ENCODE measurements around the gene TVP23A. TPM values are rescaled to one million over a fixed set of nuclear protein-coding genes. Genes with fewer than 3 reads are reported as not detected.

TVP23A gene
- total RNA-seq, 1 experiment from 2014 or later: 3.1 TPM

DNA sequence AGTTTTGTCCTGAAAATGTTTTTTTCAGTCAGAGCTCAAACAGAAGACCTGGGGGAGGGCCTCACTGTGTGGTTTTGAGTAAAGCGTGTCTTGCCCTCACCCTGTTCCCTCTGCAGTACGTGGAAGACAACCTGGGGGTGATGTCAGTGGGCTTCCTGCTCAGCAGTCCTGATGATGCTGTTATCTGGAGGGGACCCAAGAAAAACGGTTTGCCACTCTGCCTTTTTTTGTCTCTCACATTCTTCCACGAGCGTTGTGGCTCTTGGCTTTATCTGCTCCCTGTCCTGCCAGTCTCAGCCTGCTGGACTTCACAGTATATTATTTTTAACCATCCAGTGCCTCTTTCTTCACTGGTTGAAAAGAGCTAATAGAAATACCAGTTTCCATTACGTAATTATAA lies 62.0 kb downstream of the TVP23A start:
- no peak overlapping the region for H2BK15ac ChIP-seq (ENCODE audit: low read depth, low read length)
- no peak overlapping the region for H4K5ac ChIP-seq (ENCODE audit: insufficient read length, low read depth, low read length)
- H3K9ac ChIP-seq (ENCODE audit: extremely low read depth, insufficient read length, low read length): no peak overlapping the region
- H3K27me3 ChIP-seq (ENCODE audit: insufficient read depth, low read length): no peaks in the 10 kb centered on the region
- no peak overlapping the region for H2BK20ac ChIP-seq (ENCODE audit: low read depth, low read length, poor library complexity, severe bottlenecking)
- no peak overlapping the region for H2BK12ac ChIP-seq (ENCODE audit: insufficient read length, low read depth, low read length)
- H2AFZ ChIP-seq (ENCODE audit: low read length): no peak overlapping the region
- no peaks in the 10 kb centered on the region for H3K9me3 ChIP-seq (ENCODE audit: control insufficient read depth, low read depth, low read length)
- WGBS (ENCODE audit: extremely low coverage, insufficient read length, low lambda C conversion rate): no CpG with 5 or more reads among the region's 6 CpGs
- DNase-seq: no peak
- no peak overlapping the region for H4K8ac ChIP-seq (replicated peaks; ENCODE audit: insufficient read length, low read depth, low read length)
- no peaks in the 10 kb centered on the region for H4K20me1 ChIP-seq (ENCODE audit: control insufficient read depth, insufficient read depth, insufficient read length)
- H3K4ac ChIP-seq (ENCODE audit: low read depth, low read length): no peak overlapping the region
- H3K27ac ChIP-seq (ENCODE audit: insufficient read length, low read depth, low read length): no peak overlapping the region
- no peak overlapping the region for H3K56ac ChIP-seq (ENCODE audit: insufficient read length, low read depth, low read length)
- H3K14ac ChIP-seq (ENCODE audit: insufficient read depth, low read length): no peak overlapping the region
- Mint-ChIP-seq H3K27ac (no peak overlapping the region), H3K4me3 (no peak overlapping the region), H3K4me1 (no peaks in the 10 kb centered on the region), H3K9me3 (no peaks in the 10 kb centered on the region), H3K27me3 (ENCODE audit: low read depth) (no peaks in the 10 kb centered on the region), H3K36me3 (ENCODE audit: insufficient read depth in 1 of 3, low read depth in 3 of 3) (peaks cover 14 to 70% (median 30%) of the 10 kb centered on the region in 3 experiments; a peak in 6 of 7 replicates)
- TF ChIP-seq, protein P1, sequence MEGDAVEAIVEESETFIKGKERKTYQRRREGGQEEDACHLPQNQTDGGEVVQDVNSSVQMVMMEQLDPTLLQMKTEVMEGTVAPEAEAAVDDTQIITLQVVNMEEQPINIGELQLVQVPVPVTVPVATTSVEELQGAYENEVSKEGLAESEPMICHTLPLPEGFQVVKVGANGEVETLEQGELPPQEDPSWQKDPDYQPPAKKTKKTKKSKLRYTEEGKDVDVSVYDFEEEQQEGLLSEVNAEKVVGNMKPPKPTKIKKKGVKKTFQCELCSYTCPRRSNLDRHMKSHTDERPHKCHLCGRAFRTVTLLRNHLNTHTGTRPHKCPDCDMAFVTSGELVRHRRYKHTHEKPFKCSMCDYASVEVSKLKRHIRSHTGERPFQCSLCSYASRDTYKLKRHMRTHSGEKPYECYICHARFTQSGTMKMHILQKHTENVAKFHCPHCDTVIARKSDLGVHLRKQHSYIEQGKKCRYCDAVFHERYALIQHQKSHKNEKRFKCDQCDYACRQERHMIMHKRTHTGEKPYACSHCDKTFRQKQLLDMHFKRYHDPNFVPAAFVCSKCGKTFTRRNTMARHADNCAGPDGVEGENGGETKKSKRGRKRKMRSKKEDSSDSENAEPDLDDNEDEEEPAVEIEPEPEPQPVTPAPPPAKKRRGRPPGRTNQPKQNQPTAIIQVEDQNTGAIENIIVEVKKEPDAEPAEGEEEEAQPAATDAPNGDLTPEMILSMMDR (conservative IDR thresholded peaks at IDR 0.05): no peak
- no peak overlapping the region for H3K18ac ChIP-seq (ENCODE audit: insufficient read length, low read depth, low read length)
- no peak overlapping the region for H2BK120ac ChIP-seq (ENCODE audit: low read depth, low read length, poor library complexity, severe bottlenecking)
- H3K4me1 ChIP-seq (ENCODE audit: insufficient read depth, low read length): no peaks in the 10 kb centered on the region
- no peak overlapping the region for H3T11ph ChIP-seq (ENCODE audit: low read length)
- H2AK5ac ChIP-seq (ENCODE audit: insufficient read length, low read length): no peak overlapping the region
- H3K79me1 ChIP-seq (ENCODE audit: insufficient read depth, low read depth, low read length, poor library complexity, severe bottlenecking): no peaks in the 10 kb centered on the region
- no peak overlapping the region for H3K23ac ChIP-seq (ENCODE audit: insufficient read length, low read depth, low read length)
- H4K91ac ChIP-seq (ENCODE audit: insufficient read length, low read depth, low read length): no peak overlapping the region
- H3K4me2 ChIP-seq (ENCODE audit: insufficient read depth, insufficient read length, low read length): no peak overlapping the region
- H3K23me2 ChIP-seq (ENCODE audit: insufficient read length, low read depth, low read length, poor library complexity, severe bottlenecking): no peaks in the 10 kb centered on the region
- no peak overlapping the region for H2BK5ac ChIP-seq (ENCODE audit: insufficient read length, low read length)
- H3K79me2 ChIP-seq (ENCODE audit: insufficient read depth, low read length): no peaks in the 10 kb centered on the region; the same call in 1 of the 2 replicates
